OCI-LY7 (cell line): ENCODE measurements around the gene NOVA1. TPM values are rescaled to one million over a fixed set of nuclear protein-coding genes. Genes with fewer than 3 reads are reported as not detected.

ENCODE experiments used
- BruUV-seq: library from RNA; stranded (reverse); fragments of 400-500 nt; replicated peaks from 2 replicates; lab custom pipeline; 2021; lab: Mats Ljungman, UMichigan
- CTCF ChIA-PET: fragments of 300-600 bp; sonication (Branson Sonifier 250); formaldehyde crosslinking; loops from one replicate; lab custom pipeline; 2022; ENCODE audit warnings: antibody characterized with exemption; ENCODE audit not compliant: unreplicated experiment; lab: Charles Lee
- POLR2A ChIA-PET: fragments of 300-600 bp; sonication (Branson Sonifier 250); formaldehyde crosslinking; loops from one replicate; lab custom pipeline; 2022; ENCODE audit warnings: antibody characterized with exemption; lab: Charles Lee
- DNase-seq: peaks from one replicate; pipeline ENCODE4 v3.0.0-alpha.2; 2015; ENCODE audit warnings: low spot score
- H2AFZ ChIP-seq: fragments of 200-600 bp; sonication (generic), shearing (Covaris generic); 2 replicates; pipeline ENCODE4 v1.6.1; 2014; ENCODE audit warnings: mild to moderate bottlenecking, antibody characterized with exemption, low read length, moderate library complexity
- H3K27ac ChIP-seq: fragments of 200-600 bp; sonication (generic); 2 replicates; pipeline ENCODE4 v1.5.1; 2014; ENCODE audit warnings: mixed run types, low read depth, mild to moderate bottlenecking, moderate library complexity, low read length, inconsistent platforms; ENCODE audit not compliant: poor library complexity, severe bottlenecking
- H3K36me3 ChIP-seq: fragments of 200-600 bp; sonication (generic); 2 replicates; pipeline ENCODE4 v1.6.1; 2014; ENCODE audit warnings: mild to moderate bottlenecking, antibody characterized with exemption, low read length, moderate library complexity, mixed read lengths; ENCODE audit not compliant: insufficient read depth
- H3K4me1 ChIP-seq: fragments of 200-600 bp; sonication (generic); 2 replicates; pipeline ENCODE4 v1.5.1; 2014; ENCODE audit warnings: mild to moderate bottlenecking, low read length; ENCODE audit not compliant: insufficient read depth, poor library complexity, severe bottlenecking
- H3K4me2 ChIP-seq: fragments of 200-600 bp; sonication (generic); 2 replicates; pipeline ENCODE4 v1.6.1; 2014; ENCODE audit warnings: mild to moderate bottlenecking, low read length
- H3K4me3 ChIP-seq: fragments of 200-600 bp; sonication (generic); 2 replicates; pipeline ENCODE4 v1.5.1; 2014; ENCODE audit warnings: mild to moderate bottlenecking, low read depth, low read length; ENCODE audit not compliant: poor library complexity, severe bottlenecking
- H3K79me2 ChIP-seq: fragments of 200-600 bp; sonication (generic); 2 replicates; pipeline ENCODE4 v1.6.1; 2016; ENCODE audit warnings: low read depth, mild to moderate bottlenecking, low read length, moderate library complexity, mixed read lengths; ENCODE audit not compliant: insufficient read depth
- H3K9me2 ChIP-seq: fragments of 200-600 bp; sonication (generic); 2 replicates; pipeline ENCODE4 v1.6.1; 2016; ENCODE audit warnings: mild to moderate bottlenecking, low read length, mixed read lengths; ENCODE audit not compliant: insufficient read depth
- H3K9me3 ChIP-seq: fragments of 200-600 bp; sonication (generic); 2 replicates; pipeline ENCODE4 v1.6.1; 2014; ENCODE audit warnings: mild to moderate bottlenecking, mixed run types, low read length, mixed read lengths
- H4K20me1 ChIP-seq: fragments of 200-600 bp; sonication (generic); 2 replicates; pipeline ENCODE4 v1.6.1; 2014; ENCODE audit warnings: mild to moderate bottlenecking, antibody characterized with exemption, low read length, moderate library complexity, mixed read lengths; ENCODE audit not compliant: insufficient read depth
- EZH2phosphoT487 ChIP-seq: fragments of 200-600 bp; sonication (generic); IDR thresholded peaks from 2 replicates; pipeline ENCODE4 v1.6.1; 2018; ENCODE audit warnings: low read depth, borderline replicate concordance, mild to moderate bottlenecking, mixed run types, antibody characterized with exemption, low read length, moderate library complexity, mixed read lengths
- intact Hi-C: fragments of 100-400 bp; cut with micrococcal nuclease; formaldehyde crosslinking; loops from one replicate; pipeline ENCODE4 v1.10.0; 2022; ENCODE audit not compliant: unreplicated experiment
- total RNA-seq, 2 experiments: library from RNA; depleted of rRNA in 1 of 2; stranded (reverse); fragments of >200 nt in 1 of 2; shearing (Covaris generic) in 1 of 2; gene quantifications; 2 replicates each; pipeline ENCODE4 v1.2.3, GENCODE V29; 2014 to 2022
- TF ChIP-seq, protein P1 (sequence below): fragments of 200-600 bp; sonication (generic); conservative IDR thresholded peaks from 2 replicates; pipeline ENCODE4 v1.5.1; 2014; ENCODE audit warnings: mild to moderate bottlenecking, antibody characterized with exemption, low read length, moderate library complexity, mixed read lengths

The NOVA1 gene
- total RNA-seq, 2 experiments from 2014 or later, result not detected

DNA sequence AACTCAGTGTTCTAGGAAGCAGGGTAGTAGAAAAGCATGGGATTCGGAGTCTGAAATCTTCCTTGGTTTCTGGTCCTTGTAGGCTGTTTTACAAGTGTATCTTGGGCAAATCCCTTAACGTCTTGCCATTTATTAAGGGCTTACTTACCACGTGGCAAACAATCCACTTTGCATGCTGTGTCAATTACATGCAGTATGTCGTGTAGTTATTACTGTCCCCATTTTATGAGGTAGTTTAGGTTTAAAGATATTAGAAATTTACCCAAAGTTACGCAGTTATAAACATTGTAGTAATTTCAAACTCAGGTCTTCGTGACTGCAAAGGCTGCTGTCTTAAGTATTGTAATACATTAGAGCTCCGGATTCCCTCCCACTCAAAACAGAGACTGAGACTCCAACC lies 1.5 kb upstream of the NOVA1 start:
- ChIA-PET POLR2A (interaction anchor here (0.6 kb wide), 2 partner anchors 28 to 828 kb away, joined by 3 read pairs; no protein-coding TSS in a partner anchor), CTCF (no interaction called here)
- H3K4me2 ChIP-seq, result no peak overlapping the region
- H3K4me3 ChIP-seq, result no peak overlapping the region
- H3K36me3 ChIP-seq, result no peaks in the 10 kb centered on the region
- intact Hi-C loops, result no loop called here
- H3K9me3 ChIP-seq, result peaks cover 4% of the 10 kb centered on the region; the same call in 1 of the 2 replicates
- TF ChIP-seq, protein P1, sequence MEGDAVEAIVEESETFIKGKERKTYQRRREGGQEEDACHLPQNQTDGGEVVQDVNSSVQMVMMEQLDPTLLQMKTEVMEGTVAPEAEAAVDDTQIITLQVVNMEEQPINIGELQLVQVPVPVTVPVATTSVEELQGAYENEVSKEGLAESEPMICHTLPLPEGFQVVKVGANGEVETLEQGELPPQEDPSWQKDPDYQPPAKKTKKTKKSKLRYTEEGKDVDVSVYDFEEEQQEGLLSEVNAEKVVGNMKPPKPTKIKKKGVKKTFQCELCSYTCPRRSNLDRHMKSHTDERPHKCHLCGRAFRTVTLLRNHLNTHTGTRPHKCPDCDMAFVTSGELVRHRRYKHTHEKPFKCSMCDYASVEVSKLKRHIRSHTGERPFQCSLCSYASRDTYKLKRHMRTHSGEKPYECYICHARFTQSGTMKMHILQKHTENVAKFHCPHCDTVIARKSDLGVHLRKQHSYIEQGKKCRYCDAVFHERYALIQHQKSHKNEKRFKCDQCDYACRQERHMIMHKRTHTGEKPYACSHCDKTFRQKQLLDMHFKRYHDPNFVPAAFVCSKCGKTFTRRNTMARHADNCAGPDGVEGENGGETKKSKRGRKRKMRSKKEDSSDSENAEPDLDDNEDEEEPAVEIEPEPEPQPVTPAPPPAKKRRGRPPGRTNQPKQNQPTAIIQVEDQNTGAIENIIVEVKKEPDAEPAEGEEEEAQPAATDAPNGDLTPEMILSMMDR, result no peak
- no peak for TF ChIP-seq EZH2phosphoT487
- no TSS peak for BruUV-seq
- no peaks in the 10 kb centered on the region for H3K4me1 ChIP-seq
- no peaks in the 10 kb centered on the region for H3K9me2 ChIP-seq
- no peak for DNase-seq
- H3K79me2 ChIP-seq, result no peaks in the 10 kb centered on the region
- no peak overlapping the region for H2AFZ ChIP-seq
- no peak overlapping the region for H3K27ac ChIP-seq
- no peaks in the 10 kb centered on the region for H4K20me1 ChIP-seq

DNA sequence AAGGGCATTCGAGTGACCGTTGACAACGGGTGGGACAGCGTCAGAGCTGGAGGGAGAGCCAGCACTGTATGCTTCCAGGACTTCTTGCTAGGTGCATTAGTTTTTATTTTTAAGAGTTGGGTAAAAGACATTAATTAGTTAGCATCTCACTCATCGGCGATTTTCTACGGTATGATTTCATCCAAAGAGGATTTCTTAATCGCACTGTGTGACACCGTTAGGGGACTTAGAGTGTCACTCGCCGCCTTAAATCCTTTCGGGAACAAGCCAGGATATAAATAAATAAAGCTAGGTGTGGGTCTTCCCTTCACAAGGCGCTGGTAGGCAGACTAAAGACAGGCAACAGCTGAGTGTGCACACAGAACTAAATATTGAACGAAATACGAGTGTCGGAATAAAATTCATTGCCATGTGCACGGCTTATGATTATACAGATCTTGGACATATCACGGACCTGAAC lies 869 bp upstream of the NOVA1 start:
- Histone ChIP-seq H3K79me2 (no peaks in the 10 kb centered on the region), H3K27ac (no peak overlapping the region), H3K36me3 (no peaks in the 10 kb centered on the region), H3K9me2 (no peaks in the 10 kb centered on the region), H3K9me3 (peaks cover 4% of the 10 kb centered on the region; the same call in 1 of the 2 replicates), H4K20me1 (no peaks in the 10 kb centered on the region), H3K4me2 (no peak overlapping the region), H2AFZ (no peak overlapping the region), H3K4me1 (no peaks in the 10 kb centered on the region), H3K4me3 (no peak overlapping the region)
- TF ChIP-seq, protein P1, result no peak
- TF ChIP-seq EZH2phosphoT487, result no peak
- no TSS peak for BruUV-seq
- intact Hi-C loops, result no loop called here
- DNase-seq, result no peak
- ChIA-PET POLR2A (interaction anchor here (0.6 kb wide), 2 partner anchors 27 to 828 kb away, joined by 3 read pairs; no protein-coding TSS in a partner anchor), CTCF (no interaction called here)

GRCh38 chr14:26598081-26598671 lies 343 bp upstream of the NOVA1 start:
- no peak for TF ChIP-seq EZH2phosphoT487
- TF ChIP-seq, protein P1, result no peak
- Histone ChIP-seq H3K9me2 (no peaks in the 10 kb centered on the region), H2AFZ (no peak overlapping the region), H3K79me2 (no peaks in the 10 kb centered on the region), H3K9me3 (peaks cover 4% of the 10 kb centered on the region; the same call in 1 of the 2 replicates), H4K20me1 (no peaks in the 10 kb centered on the region), H3K4me2 (no peak overlapping the region), H3K27ac (no peak overlapping the region), H3K4me3 (no peak overlapping the region), H3K4me1 (no peaks in the 10 kb centered on the region), H3K36me3 (no peaks in the 10 kb centered on the region)
- CTCF ChIA-PET, result no interaction called here
- BruUV-seq, result no TSS peak
- POLR2A ChIA-PET, result no interaction called here
- DNase-seq, result no peak
- intact Hi-C loops, result no loop called here
